ENCODE data around the gene ZNF786.
"Not testable (repeated sequence)": the region's sequence is repeated elsewhere in the genome, so short reads cannot be mapped to it uniquely, and the experiment has no call there.

The ZNF786 gene

DNA sequence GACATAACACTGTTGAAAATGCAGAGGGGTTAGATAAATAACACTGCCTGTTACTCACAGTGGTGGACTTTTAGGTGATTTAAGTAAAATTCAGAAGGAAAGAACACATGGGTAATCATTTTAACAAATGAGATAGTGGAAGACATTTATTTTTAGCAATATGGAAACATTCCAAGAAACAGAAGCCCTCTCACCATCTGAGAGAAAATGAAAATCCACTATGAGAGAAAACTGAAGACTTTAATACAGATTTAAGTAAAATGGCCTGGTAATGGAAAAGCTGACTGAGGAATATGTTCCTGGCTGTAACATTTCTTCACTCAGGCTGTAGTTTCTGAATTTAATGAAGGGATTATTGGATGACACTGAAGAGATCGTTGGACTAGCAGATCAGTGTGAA, 12.1 kb upstream of the ZNF786 start:
- no peak overlapping the region for H3K27ac ChIP-seq (ENCODE audit: insufficient read depth in 1 of 2, low read depth in 1 of 2, low read length in 2 of 2, poor library complexity in 1 of 2, severe bottlenecking in 2 of 2)
- ChIA-PET CTCF (no interaction called here), POLR2A (no interaction called here)
- H3K4me3 ChIP-seq (ENCODE audit: control insufficient read depth in 1 of 7, extremely low read depth in 1 of 7, insufficient read depth in 4 of 7, low read depth in 2 of 7, low read length in 6 of 7): no peak overlapping the region
- H3K4me1 ChIP-seq (ENCODE audit: control extremely low read depth in 1 of 4, control insufficient read depth in 4 of 4, insufficient read depth in 4 of 4, low read length in 3 of 4): no peaks in the 10 kb centered on the region
- H3K9me3 ChIP-seq (ENCODE audit: control extremely low read depth in 1 of 5, control insufficient read depth in 4 of 5, insufficient read depth in 2 of 5, low read depth in 1 of 5, low read length in 4 of 5): no peaks in the 10 kb centered on the region
- 100% methylated on average over 1 of the region's 1 CpG for WGBS (ENCODE audit: insufficient coverage)
- peaks cover 0 to 5% (median 3%) of the 10 kb centered on the region in 4 experiments for H3K36me3 ChIP-seq (ENCODE audit: control insufficient read depth in 4 of 4, insufficient read depth in 4 of 4, low read length in 3 of 4)
- H3K27me3 ChIP-seq (replicated peaks in 2 of 5; ENCODE audit: control insufficient read depth in 4 of 5, insufficient read depth in 5 of 5, low read length in 4 of 5): no peaks in the 10 kb centered on the region
- DNase-seq: no peak

DNA sequence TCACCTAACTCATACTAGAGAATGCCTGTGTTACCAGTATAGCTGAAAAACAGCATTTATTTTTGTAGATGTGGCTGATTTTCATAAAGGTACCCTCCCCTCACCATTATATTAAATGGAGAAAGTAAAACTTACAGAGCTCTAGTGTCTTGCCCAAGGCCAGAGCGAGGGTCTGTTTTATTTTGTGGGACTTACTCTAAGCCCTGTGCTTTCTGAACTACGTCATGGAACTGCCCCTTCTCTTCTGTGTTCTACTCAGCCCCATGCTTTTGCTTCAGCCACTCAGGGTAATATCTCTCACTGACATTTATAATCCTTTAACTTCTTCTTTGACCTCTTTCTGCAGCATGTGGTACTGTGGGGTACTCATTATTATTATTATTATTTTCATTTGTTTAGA, 10.3 kb upstream of the ZNF786 start:
- no peak overlapping the region for H3K27ac ChIP-seq (ENCODE audit: insufficient read depth in 1 of 2, low read depth in 1 of 2, low read length in 2 of 2, poor library complexity in 1 of 2, severe bottlenecking in 2 of 2)
- ChIA-PET CTCF (interaction anchor here (1.2 kb wide), 1 partner anchor 35 kb away, joined by 3 read pairs; no protein-coding TSS in a partner anchor), POLR2A (no interaction called here)
- H3K27me3 ChIP-seq (replicated peaks in 2 of 5; ENCODE audit: control insufficient read depth in 4 of 5, insufficient read depth in 5 of 5, low read length in 4 of 5): no peaks in the 10 kb centered on the region
- DNase-seq: no peak
- WGBS (ENCODE audit: insufficient coverage): 100% methylated on average over 2 of the region's 2 CpGs
- no peaks in the 10 kb centered on the region for H3K4me1 ChIP-seq (ENCODE audit: control extremely low read depth in 1 of 4, control insufficient read depth in 4 of 4, insufficient read depth in 4 of 4, low read length in 3 of 4)
- H3K9me3 ChIP-seq (ENCODE audit: control extremely low read depth in 1 of 5, control insufficient read depth in 4 of 5, insufficient read depth in 2 of 5, low read depth in 1 of 5, low read length in 4 of 5): no peaks in the 10 kb centered on the region
- H3K36me3 ChIP-seq (ENCODE audit: control insufficient read depth in 4 of 4, insufficient read depth in 4 of 4, low read length in 3 of 4): peaks cover 0 to 5% (median 3%) of the 10 kb centered on the region in 4 experiments
- no peak overlapping the region for H3K4me3 ChIP-seq (ENCODE audit: control insufficient read depth in 1 of 7, extremely low read depth in 1 of 7, insufficient read depth in 4 of 7, low read depth in 2 of 7, low read length in 6 of 7)

DNA sequence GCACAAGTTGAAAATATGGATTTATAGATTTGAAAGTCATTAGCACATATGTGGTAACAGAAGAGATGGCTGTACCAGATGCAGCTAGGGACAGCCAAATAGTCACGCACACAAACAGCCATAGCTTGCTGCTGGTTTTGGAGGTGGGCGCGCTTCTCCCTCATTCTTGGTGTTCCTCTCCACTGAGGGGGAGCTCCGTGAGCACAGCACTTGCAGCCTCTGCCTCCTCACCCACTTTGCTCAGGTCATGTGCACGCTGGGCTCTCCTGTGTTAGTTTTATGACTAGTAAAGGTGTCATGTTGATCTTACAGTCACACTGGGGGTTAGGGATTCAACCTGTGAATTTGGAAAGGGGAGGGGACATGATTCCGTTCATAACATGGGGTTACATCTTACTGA, 8.5 kb upstream of the ZNF786 start:
- no peaks in the 10 kb centered on the region for H3K9me3 ChIP-seq (ENCODE audit: control extremely low read depth in 1 of 5, control insufficient read depth in 4 of 5, insufficient read depth in 2 of 5, low read depth in 1 of 5, low read length in 4 of 5)
- ChIA-PET POLR2A (no interaction called here), CTCF (no interaction called here)
- no peaks in the 10 kb centered on the region for H3K4me1 ChIP-seq (ENCODE audit: control extremely low read depth in 1 of 4, control insufficient read depth in 4 of 4, insufficient read depth in 4 of 4, low read length in 3 of 4)
- WGBS (ENCODE audit: insufficient coverage): 98% methylated on average over 5 of the region's 6 CpGs
- DNase-seq: no peak
- no peaks in the 10 kb centered on the region for H3K27me3 ChIP-seq (replicated peaks in 2 of 5; ENCODE audit: control insufficient read depth in 4 of 5, insufficient read depth in 5 of 5, low read length in 4 of 5)
- no peak overlapping the region for H3K4me3 ChIP-seq (ENCODE audit: control insufficient read depth in 1 of 7, extremely low read depth in 1 of 7, insufficient read depth in 4 of 7, low read depth in 2 of 7, low read length in 6 of 7)
- H3K36me3 ChIP-seq (ENCODE audit: control insufficient read depth in 4 of 4, insufficient read depth in 4 of 4, low read length in 3 of 4): peaks cover 0 to under 1% (median 0%) of the 10 kb centered on the region in 4 experiments
- no peak overlapping the region for H3K27ac ChIP-seq (ENCODE audit: insufficient read depth in 1 of 2, low read depth in 1 of 2, low read length in 2 of 2, poor library complexity in 1 of 2, severe bottlenecking in 2 of 2)

DNA sequence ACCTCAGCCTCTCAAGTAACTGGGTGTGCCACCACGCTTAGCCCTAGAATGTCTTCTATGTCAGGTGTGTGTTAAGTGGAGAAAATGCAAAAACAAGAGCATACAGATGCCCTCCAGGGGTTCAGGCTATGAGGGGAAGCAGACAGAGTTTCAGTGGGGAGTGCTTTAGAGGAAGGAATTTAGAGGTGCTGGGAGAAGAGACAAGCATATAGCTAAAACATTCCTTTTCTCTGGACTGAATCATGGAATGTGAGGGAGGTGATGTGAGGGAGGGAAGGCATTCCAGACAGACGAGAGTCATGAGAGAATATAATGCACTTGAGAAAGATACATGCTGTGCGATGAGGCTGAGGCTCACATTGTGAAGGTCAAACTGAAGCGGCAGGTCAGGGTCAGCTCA, 6.6 kb upstream of the ZNF786 start:
- DNase-seq: no peak
- H3K36me3 ChIP-seq (ENCODE audit: control insufficient read depth in 4 of 4, insufficient read depth in 4 of 4, low read length in 3 of 4): no peaks in the 10 kb centered on the region
- H3K27me3 ChIP-seq (replicated peaks in 2 of 5; ENCODE audit: control insufficient read depth in 4 of 5, insufficient read depth in 5 of 5, low read length in 4 of 5): no peaks in the 10 kb centered on the region
- POLR2A ChIA-PET: interaction anchor here (1.0 kb wide), 1 partner anchor 28 kb away, joined by 3 read pairs; no protein-coding TSS in a partner anchor
- CTCF ChIA-PET: interaction anchor here (0.8 kb wide), 1 partner anchor 29 kb away, joined by 3 read pairs; the partner anchor contains the start of gene ZNF425
- H3K9me3 ChIP-seq (ENCODE audit: control extremely low read depth in 1 of 5, control insufficient read depth in 4 of 5, insufficient read depth in 2 of 5, low read depth in 1 of 5, low read length in 4 of 5): no peaks in the 10 kb centered on the region
- H3K4me1 ChIP-seq (ENCODE audit: control extremely low read depth in 1 of 4, control insufficient read depth in 4 of 4, insufficient read depth in 4 of 4, low read length in 3 of 4): no peaks in the 10 kb centered on the region
- H3K27ac ChIP-seq (ENCODE audit: insufficient read depth in 1 of 2, low read depth in 1 of 2, low read length in 2 of 2, poor library complexity in 1 of 2, severe bottlenecking in 2 of 2): no peak overlapping the region
- no peak overlapping the region for H3K4me3 ChIP-seq (ENCODE audit: control insufficient read depth in 1 of 7, extremely low read depth in 1 of 7, insufficient read depth in 4 of 7, low read depth in 2 of 7, low read length in 6 of 7)
- WGBS (ENCODE audit: insufficient coverage): 100% methylated on average over 3 of the region's 4 CpGs

DNA sequence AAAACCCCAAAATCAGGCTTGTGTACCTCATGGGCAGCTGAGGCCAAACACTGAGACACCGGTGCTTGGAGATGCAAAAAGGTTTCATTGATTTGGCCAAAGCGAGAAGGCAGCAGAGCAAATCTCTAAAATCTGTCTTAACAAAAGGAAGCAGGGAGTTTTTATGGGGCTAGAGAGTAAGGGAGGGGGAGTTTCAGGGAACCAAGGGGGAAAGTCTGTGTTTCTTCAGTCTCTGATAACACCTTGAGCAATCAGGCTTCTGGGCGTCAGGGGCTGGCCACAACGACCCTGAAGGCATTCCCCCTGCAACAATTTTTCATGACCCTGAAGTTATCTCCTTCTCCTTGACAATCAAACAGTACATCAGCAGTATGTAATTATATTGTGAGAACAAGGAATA, 2.7 kb upstream of the ZNF786 start:
- Histone ChIP-seq H3K4me1 (ENCODE audit: control extremely low read depth in 1 of 4, control insufficient read depth in 4 of 4, insufficient read depth in 4 of 4, low read length in 3 of 4) (peaks cover 0 to 18% (median 7%) of the 10 kb centered on the region in 4 experiments), H3K27ac (ENCODE audit: insufficient read depth in 1 of 2, low read depth in 1 of 2, low read length in 2 of 2, poor library complexity in 1 of 2, severe bottlenecking in 2 of 2) (peak overlapping the region in 1 of 2 experiments; percentile 19), H3K4me3 (ENCODE audit: control insufficient read depth in 1 of 7, extremely low read depth in 1 of 7, insufficient read depth in 4 of 7, low read depth in 2 of 7, low read length in 6 of 7) (no peak overlapping the region), H3K9me3 (ENCODE audit: control extremely low read depth in 1 of 5, control insufficient read depth in 4 of 5, insufficient read depth in 2 of 5, low read depth in 1 of 5, low read length in 4 of 5) (no peaks in the 10 kb centered on the region), H3K27me3 (replicated peaks in 2 of 5; ENCODE audit: control insufficient read depth in 4 of 5, insufficient read depth in 5 of 5, low read length in 4 of 5) (no peaks in the 10 kb centered on the region), H3K36me3 (ENCODE audit: control insufficient read depth in 4 of 4, insufficient read depth in 4 of 4, low read length in 3 of 4) (no peaks in the 10 kb centered on the region)
- peak; percentile 21 to 42 (median 34) for DNase-seq
- CTCF ChIA-PET: no interaction called here
- POLR2A ChIA-PET: no interaction called here
- WGBS (ENCODE audit: insufficient coverage): 53% methylated on average over 4 of the region's 4 CpGs

DNA sequence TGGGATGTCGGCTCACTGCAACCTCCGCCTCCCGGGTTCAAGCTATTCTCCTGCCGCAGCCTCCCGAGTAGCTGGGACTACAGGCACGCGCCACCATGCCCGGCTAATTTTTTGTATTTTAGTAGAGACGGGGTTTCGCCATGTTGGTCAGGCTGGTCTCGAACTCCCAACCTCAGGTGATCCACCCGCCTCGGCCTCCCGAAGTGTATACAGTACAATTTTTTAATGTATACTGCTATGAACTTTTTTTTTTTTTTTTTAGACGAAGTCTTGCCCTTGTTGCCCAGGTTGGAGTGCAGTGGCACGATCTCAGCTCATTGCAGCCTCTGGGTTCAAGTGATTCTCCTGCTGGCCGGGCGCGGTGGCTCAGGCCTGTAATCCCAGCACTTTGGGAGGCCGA, 1.7 kb upstream of the ZNF786 start:
- not testable (repeated sequence) for H3K36me3 ChIP-seq (ENCODE audit: control insufficient read depth in 4 of 4, insufficient read depth in 4 of 4, low read length in 3 of 4); DNase-seq; H3K27ac ChIP-seq (ENCODE audit: insufficient read depth in 1 of 2, low read depth in 1 of 2, low read length in 2 of 2, poor library complexity in 1 of 2, severe bottlenecking in 2 of 2); H3K27me3 ChIP-seq (replicated peaks in 2 of 5; ENCODE audit: control insufficient read depth in 4 of 5, insufficient read depth in 5 of 5, low read length in 4 of 5); H3K9me3 ChIP-seq (ENCODE audit: control extremely low read depth in 1 of 5, control insufficient read depth in 4 of 5, insufficient read depth in 2 of 5, low read depth in 1 of 5, low read length in 4 of 5); H3K4me3 ChIP-seq (ENCODE audit: control insufficient read depth in 1 of 7, extremely low read depth in 1 of 7, insufficient read depth in 4 of 7, low read depth in 2 of 7, low read length in 6 of 7)
- CTCF ChIA-PET: interaction anchor here (0.6 to 1.4 kb wide), 5 partner anchors 26 to 89 kb away, joined by 3 to 6 read pairs (median 4); no protein-coding TSS in a partner anchor
- POLR2A ChIA-PET: interaction anchor here (0.6 to 0.8 kb wide), 2 partner anchors 28 to 87 kb away, joined by 3 to 6 read pairs; no protein-coding TSS in a partner anchor
- WGBS (ENCODE audit: insufficient coverage): 100% methylated on average over 3 of the region's 20 CpGs
- peaks cover 0 to 20% (median 7%) of the 10 kb centered on the region in 4 experiments for H3K4me1 ChIP-seq (ENCODE audit: control extremely low read depth in 1 of 4, control insufficient read depth in 4 of 4, insufficient read depth in 4 of 4, low read length in 3 of 4)

DNA sequence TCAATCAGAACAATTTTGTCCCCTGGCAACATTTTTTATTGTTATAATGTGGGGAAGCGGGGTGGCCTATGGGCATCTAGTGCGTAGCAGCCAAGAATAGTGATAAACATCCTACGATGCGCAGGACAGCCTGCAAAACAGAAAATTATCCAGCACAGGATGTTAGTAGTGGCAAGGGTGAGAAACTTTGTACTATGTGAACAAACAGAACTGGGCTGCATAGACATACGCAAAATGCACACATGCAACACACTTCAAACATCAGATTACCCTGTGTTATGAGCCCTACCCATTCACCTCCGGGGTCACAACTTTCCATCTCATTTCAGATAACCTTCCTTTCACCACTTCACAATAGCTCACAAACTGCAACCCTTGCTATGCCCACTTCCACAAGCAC, 3.1 kb downstream of the ZNF786 start:
- POLR2A ChIA-PET: interaction anchor here (0.6 kb wide), 2 partner anchors 228 to 417 kb away, joined by 3 to 4 read pairs; no protein-coding TSS in a partner anchor
- Histone ChIP-seq H3K9me3 (ENCODE audit: control extremely low read depth in 1 of 5, control insufficient read depth in 4 of 5, insufficient read depth in 2 of 5, low read depth in 1 of 5, low read length in 4 of 5) (peaks cover 0 to 6% (median 4%) of the 10 kb centered on the region in 5 experiments), H3K36me3 (ENCODE audit: control insufficient read depth in 4 of 4, insufficient read depth in 4 of 4, low read length in 3 of 4) (peaks cover 0 to 9% (median 4%) of the 10 kb centered on the region in 4 experiments), H3K4me1 (ENCODE audit: control extremely low read depth in 1 of 4, control insufficient read depth in 4 of 4, insufficient read depth in 4 of 4, low read length in 3 of 4) (peaks cover 0 to 20% (median 7%) of the 10 kb centered on the region in 4 experiments), H3K27ac (ENCODE audit: insufficient read depth in 1 of 2, low read depth in 1 of 2, low read length in 2 of 2, poor library complexity in 1 of 2, severe bottlenecking in 2 of 2) (no peak overlapping the region), H3K4me3 (ENCODE audit: control insufficient read depth in 1 of 7, extremely low read depth in 1 of 7, insufficient read depth in 4 of 7, low read depth in 2 of 7, low read length in 6 of 7) (no peak overlapping the region), H3K27me3 (replicated peaks in 2 of 5; ENCODE audit: control insufficient read depth in 4 of 5, insufficient read depth in 5 of 5, low read length in 4 of 5) (no peaks in the 10 kb centered on the region)
- no peak for DNase-seq
- CTCF ChIA-PET: interaction anchor here (0.6 to 2.9 kb wide), 4 partner anchors 18 to 328 kb away, joined by 3 to 25 read pairs (median 4); no protein-coding TSS in a partner anchor
- 99% methylated on average over 6 of the region's 6 CpGs for WGBS (ENCODE audit: insufficient coverage)
